GM12874 (cell line): ENCODE measurements around the gene C2orf68.

Source experiments
- CTCF ChIP-seq: IDR thresholded peaks from 2 replicates; pipeline ENCODE4 v1.5.1; 2011; ENCODE audit warnings: low read depth, mild to moderate bottlenecking, control low read depth, low read length, moderate library complexity; ENCODE audit not compliant: insufficient read depth

C2orf68 gene

GRCh38 chr2:85578243-85579180, 33.4 kb downstream of the C2orf68 start:
- TF ChIP-seq CTCF = no peak

GRCh38 chr2:85577386-85578242, 34.3 kb downstream of the C2orf68 start, which contains the start of gene VAMP8:
Gene VAMP8, plus strand, starts transcription at chr2:85577586. Its CDS starts 61 bp downstream, at chr2:85577647.
- TF ChIP-seq CTCF = no peak

- no peak for TF ChIP-seq CTCF
Measured at GRCh38 chr2:85577063-85577385, 34.8 kb downstream of the C2orf68 start.

GRCh38 chr2:85575739-85576138, 36.1 kb downstream of the C2orf68 start:
- no peak for TF ChIP-seq CTCF

GRCh38 chr2:85566265-85566664, 45.6 kb downstream of the C2orf68 start:
- TF ChIP-seq CTCF = no peak

- no peak for TF ChIP-seq CTCF
Measured at GRCh38 chr2:85564144-85564563, 47.7 kb downstream of the C2orf68 start.
